Fibroblast of lung (primary cell): ENCODE results near the gene XNDC1N.

Experiments
- EZH2 ChIP-seq: IDR thresholded peaks from 2 replicates; pipeline ENCODE4 v1.5.1; 2012; ENCODE audit warnings: low read length, control low read depth, mild to moderate bottlenecking; ENCODE audit errors: missing control alignments
- TF ChIP-seq, protein P1 (sequence below), 2 donors: IDR thresholded peaks in 1 of 2; conservative IDR thresholded peaks in 1 of 2; 1 replicate in 1 of 2; 2 replicates in 1 of 2; pipeline ENCODE4 v1.5.1; 2011 to 2012; ENCODE audit warnings: low read length in 2 of 2, control low read depth in 1 of 2, inconsistent platforms in 1 of 2, low read depth in 1 of 2, mild to moderate bottlenecking in 1 of 2

DNA sequence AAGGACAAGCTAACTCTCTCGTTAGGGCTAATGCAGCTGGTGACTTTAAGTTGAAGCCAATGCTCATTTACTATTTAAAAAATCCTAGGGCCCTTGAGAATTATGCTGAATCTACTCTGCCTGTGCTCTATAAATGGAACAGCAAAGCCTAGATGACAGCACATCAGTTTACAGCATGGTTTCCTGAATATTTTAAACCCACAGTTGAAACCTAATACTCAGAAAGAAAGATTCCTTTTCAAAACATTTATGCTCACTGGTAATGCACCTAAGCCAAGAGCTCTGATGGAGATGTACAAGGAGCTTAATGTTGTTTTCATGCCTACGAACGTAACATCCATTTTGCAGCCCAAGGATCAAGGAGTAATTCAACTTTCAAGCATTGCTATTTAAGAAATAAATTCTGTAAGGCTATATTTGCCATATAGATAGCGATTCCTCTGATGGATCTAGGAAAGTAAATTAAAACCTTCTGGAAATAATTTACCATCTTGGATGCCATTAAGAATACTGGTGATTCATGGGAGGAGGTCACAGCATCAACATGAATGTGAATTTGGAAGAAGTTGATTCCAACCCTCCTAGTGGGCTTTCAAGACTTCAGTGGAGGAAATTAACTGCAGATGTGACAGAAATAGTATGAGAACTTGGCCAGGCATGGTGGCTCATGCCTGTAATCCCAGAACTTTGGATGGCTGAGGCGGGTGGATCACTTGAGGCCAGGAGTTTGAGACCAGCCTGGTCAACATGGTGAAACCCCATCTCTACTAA, 14.5 kb downstream of the XNDC1N start:
- TF ChIP-seq, protein P1, sequence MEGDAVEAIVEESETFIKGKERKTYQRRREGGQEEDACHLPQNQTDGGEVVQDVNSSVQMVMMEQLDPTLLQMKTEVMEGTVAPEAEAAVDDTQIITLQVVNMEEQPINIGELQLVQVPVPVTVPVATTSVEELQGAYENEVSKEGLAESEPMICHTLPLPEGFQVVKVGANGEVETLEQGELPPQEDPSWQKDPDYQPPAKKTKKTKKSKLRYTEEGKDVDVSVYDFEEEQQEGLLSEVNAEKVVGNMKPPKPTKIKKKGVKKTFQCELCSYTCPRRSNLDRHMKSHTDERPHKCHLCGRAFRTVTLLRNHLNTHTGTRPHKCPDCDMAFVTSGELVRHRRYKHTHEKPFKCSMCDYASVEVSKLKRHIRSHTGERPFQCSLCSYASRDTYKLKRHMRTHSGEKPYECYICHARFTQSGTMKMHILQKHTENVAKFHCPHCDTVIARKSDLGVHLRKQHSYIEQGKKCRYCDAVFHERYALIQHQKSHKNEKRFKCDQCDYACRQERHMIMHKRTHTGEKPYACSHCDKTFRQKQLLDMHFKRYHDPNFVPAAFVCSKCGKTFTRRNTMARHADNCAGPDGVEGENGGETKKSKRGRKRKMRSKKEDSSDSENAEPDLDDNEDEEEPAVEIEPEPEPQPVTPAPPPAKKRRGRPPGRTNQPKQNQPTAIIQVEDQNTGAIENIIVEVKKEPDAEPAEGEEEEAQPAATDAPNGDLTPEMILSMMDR (conservative IDR thresholded peaks at IDR 0.05 in 1 of 2, IDR thresholded peaks at IDR 0.05 in 1 of 2; ENCODE audit: low read depth in 1 of 2, low read length in 2 of 2): no peak
- no peak for TF ChIP-seq EZH2
